Gastroesophageal sphincter (tissue), 3 donors: Measurements from ENCODE around the gene CHST11.

Experiments
- CTCF ChIP-seq, 4 experiments: fragments of 200-600 bp in 2 of 4; fragments of 450-650 bp in 2 of 4; sonication (generic) in 1 of 4; IDR thresholded peaks; one replicate each; pipeline ENCODE4 v1.5.1; 2017 to 2019; ENCODE audit warnings: antibody characterized with exemption in 4 of 4, mild to moderate bottlenecking in 2 of 4, moderate library complexity in 2 of 4
- EP300 ChIP-seq: sonication (generic); formaldehyde crosslinking; IDR thresholded peaks from one replicate; pipeline ENCODE4 v1.6.1; 2017; ENCODE audit warnings: antibody characterized with exemption, mild to moderate bottlenecking
- POLR2A ChIP-seq, 2 donors: fragments of 450-650 bp; IDR thresholded peaks; one replicate each; pipeline ENCODE4 v1.6.1; 2017; ENCODE audit warnings: antibody characterized with exemption in 2 of 2, mild to moderate bottlenecking in 2 of 2, moderate library complexity in 1 of 2
- POLR2AphosphoS5 ChIP-seq: sonication (generic); formaldehyde crosslinking; IDR thresholded peaks from one replicate; pipeline ENCODE4 v1.6.1; 2017; ENCODE audit warnings: antibody characterized with exemption

- no peak for TF ChIP-seq EP300
- no peak for TF ChIP-seq CTCF (IDR thresholded peaks at IDR 0.05)
- TF ChIP-seq POLR2A (IDR thresholded peaks at IDR 0.05), result no peak
- no peak for TF ChIP-seq POLR2AphosphoS5
Measured at GRCh38 chr12:104475271-104475670, 18.5 kb downstream of the CHST11 start.
